ENCODE measurements around the gene ATXN2.
A peak's percentile ranks its signal among the peaks of the same experiment; 100 is the strongest.
"Not testable (repeated sequence)": the region's sequence is repeated elsewhere in the genome, so short reads cannot be mapped to it uniquely, and the experiment has no call there.

ATXN2 gene

DNA sequence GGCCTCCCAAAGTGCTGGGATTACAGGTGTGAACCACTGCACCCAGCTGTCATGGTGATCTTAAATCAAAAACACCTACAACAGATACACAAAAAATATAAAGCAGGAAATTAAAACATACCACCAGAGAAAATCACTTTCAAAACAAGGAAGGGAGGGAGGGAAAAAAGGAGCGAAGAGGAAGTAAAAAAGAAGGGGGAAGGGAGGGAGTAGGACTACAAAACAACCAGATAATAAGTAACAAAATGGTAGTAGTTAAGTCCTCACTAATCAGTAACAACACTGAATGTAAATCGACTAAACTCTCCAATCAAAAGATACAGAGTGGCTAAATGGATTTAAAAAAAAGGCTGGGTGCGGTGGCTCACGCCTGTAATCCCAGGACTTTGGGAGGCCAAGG, 104.4 kb downstream of the ATXN2 start:
- no peak for DNase-seq (ENCODE audit: low spot score)

DNA sequence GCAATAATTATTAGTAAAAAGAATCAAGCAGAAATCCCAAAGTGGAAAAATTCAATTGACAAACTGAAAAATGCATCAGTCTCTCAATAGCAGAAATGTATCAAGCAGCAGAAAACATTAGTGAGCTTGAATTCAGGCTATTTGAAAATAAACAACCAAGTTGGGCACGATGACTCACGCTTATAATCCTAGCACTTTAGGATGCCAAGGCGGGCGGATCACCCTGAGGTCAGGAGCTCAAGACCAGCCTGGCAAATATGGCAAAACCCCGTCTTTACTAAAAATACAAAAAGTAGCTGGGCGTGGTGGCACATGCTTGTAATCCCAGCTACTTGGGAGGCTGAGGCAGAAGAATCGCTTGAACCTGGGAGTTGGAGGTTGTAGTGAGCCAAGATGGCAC, 106.1 kb downstream of the ATXN2 start:
- DNase-seq (ENCODE audit: low spot score), result not testable (repeated sequence)

DNA sequence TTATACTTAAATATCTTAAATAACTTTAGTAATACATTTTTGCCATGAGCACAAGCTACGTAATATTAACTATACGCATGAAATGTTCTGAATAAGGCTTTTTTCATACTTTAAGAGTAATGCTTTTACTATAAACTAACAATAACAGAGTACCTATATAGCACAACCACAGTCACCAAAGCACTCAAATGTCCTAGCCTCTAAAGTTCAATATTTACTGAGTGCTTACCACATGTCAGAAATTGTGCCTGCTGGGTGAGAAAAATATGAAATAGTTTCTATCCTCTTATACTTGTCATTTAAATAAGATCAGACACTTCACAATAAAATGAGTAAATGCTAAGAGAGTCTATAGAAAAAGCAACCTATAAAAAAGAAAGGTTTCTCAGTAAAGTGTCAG, 110.3 kb downstream of the ATXN2 start:
- no peak for DNase-seq (ENCODE audit: low spot score)

DNA sequence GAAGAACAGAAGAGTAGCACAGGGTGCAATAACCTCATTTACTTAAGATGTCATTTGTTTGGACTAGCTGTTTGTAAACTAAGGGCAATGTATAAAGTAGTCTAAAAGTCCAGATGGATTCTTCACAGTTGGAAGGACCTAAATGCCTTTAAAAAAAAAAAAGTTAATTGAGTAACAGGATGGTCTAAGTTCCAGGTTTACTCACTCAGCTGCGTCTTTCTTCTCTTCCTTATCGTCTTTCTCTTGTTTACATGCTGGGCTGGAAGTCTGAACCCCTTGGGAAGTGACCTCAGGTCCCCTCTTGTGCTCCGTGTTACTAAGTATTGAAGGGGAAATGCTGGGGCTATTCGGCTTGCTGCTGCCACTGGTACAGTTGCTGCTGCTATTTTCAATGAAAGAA, 110.8 kb downstream of the ATXN2 start:
- no peak for DNase-seq (ENCODE audit: low spot score)

DNA sequence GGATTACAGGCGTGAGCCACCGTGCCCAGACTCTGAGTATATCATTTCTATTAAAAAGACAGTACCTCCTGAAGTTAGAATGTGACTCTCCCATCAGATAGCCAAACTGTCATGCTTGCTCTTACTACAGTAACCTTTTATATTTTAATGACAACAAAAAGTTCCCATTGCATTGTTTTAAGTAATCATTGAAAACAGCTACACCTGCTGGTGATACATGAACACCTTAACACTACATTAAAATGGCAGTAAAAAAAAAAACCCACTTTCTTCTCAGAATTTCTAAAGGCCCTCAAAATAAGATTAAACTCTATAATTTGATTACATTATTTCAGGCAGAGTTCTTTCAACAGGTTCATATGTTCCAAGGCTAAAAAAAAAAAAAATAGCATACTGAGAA, 116.7 kb downstream of the ATXN2 start:
- DNase-seq (ENCODE audit: low spot score), result no peak

DNA sequence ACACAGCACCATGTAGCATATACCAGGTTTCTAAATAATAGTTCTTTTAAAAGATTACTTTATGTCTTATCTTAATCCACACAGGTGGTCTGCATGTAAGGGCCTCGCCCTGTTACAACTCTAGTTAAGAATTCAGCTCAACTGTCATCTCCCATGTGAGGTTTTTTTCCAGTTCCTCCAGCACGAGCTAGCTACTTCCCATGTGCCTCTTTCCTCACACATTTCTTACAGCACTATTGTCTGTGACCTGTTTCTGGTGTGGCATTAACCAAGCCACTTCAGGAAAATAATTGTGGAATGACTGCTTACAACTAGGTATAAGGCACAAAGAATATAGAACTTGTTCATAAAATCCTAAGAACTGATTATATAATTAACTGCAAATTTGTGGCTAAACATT, 127.9 kb downstream of the ATXN2 start:
- DNase-seq (ENCODE audit: low spot score), result no peak

DNA sequence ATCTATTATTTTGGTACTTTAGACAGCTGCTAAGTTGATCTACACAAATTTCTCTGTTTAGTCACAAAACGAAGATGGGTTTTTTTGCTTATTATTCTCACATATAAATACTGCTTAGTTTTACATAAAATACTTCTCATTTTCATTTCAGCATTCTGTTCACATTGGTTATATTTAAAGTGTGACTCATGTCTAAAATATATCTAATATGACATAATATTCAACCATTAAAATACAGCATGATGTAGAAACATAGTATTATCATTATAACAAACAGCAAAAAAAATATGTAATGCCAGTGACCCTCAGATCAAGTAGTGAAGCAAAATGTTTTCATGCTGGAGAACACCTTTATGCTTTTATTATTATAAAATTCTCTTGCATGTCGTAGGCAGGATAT, 129.7 kb downstream of the ATXN2 start:
- no peak for DNase-seq (ENCODE audit: low spot score)

DNA sequence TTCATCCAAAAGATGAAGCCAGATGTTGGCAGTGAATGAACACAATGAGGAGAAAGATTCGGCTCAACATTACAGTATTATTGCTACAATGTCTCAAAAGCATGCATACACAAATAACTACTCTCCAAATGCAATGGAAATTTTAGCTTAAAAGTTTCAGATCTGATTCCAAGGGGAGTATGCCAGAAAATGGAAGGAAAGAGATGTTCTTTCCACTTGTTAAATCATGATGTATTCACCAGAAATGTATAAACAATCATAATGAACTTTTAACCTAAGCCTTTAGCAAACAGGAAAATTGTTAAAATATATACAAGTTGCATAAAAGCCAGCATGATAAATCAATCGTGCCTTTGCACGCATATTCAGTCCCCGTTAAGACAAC, 131.3 kb downstream of the ATXN2 start:
- no peak for DNase-seq (ENCODE audit: low spot score)

DNA sequence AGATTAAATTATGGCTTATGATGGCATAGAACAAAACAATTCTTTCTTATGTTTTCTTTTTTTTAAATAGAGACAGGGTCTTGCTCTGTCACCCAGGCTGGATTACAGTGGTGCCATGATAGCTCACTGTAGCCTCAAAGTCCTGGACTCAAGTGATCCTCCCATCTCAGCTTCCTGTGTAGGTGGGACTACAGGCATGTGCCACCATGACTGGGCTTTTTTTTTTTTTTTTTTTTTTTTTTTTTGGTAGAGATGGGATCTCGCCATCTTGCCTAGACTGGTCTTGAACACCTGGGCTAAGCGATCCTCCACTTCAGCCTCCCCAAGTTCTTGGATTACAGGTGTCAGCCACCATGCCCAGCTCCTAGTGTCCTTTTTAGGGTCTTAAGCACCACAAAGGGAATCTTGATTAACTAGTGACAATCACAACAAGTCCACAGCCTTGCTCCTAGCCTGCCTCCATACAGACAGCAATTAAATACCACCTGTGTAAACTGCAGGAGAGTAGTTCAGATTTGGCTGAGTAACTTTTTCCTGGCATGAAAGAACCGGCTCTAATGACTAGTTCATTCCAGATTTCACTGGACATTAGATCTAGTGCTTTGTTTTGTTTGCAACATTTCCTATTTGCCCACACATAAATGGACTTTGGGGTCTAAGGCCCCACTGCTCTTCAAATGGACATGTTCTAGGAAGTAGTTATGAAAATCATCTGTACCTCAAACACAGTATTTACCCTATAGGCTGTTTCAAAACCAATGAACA, 131.8 kb downstream of the ATXN2 start:
- DNase-seq (ENCODE audit: low spot score), result no peak

DNA sequence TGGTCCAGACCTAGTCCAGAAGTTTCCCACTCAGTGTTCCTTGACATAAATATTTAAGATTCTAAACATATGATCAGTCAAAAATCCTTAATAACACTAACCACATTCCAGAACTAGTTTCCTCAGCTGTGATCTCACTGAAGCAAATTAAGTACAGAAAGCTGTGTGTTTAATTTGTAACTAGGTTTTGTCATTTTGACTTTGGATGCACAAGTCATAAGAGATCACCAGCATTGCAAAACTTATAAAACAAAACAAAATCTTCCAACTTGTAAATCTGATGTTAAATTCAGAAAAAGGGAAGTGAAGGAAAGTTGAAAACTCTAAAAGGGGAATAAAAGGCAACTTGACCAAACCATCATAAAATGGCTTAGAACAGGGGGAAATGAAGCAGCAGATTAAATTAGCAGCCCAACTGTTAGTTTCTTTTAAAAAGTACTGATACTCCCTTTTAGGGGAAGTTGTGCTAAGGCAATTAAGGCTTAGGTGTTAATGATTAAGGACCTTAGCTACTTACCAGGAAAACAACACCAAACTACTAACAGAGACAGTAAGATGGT, 136.8 kb downstream of the ATXN2 start:
- no peak for DNase-seq (ENCODE audit: low spot score)

DNA sequence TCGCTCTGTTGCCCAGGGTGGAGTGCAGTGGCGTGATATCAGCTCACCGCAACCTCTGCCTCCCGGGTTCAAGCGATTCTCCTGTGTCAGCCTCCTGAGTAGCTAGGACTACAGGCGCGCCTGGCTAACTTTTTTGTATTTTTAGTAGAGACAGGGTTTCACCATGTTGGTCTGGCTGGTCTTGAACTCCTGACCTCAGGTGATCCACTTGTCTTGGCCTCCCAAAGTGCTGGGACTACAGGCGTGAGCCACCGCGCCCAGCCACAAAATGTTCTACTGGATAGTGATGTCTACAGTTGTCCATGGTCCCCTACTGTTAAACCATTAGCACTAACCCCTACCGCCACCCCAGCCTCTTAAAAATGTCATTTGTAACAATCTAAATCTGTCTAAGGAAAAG, 139.0 kb downstream of the ATXN2 start:
- not testable (repeated sequence) for DNase-seq (ENCODE audit: low spot score)

DNA sequence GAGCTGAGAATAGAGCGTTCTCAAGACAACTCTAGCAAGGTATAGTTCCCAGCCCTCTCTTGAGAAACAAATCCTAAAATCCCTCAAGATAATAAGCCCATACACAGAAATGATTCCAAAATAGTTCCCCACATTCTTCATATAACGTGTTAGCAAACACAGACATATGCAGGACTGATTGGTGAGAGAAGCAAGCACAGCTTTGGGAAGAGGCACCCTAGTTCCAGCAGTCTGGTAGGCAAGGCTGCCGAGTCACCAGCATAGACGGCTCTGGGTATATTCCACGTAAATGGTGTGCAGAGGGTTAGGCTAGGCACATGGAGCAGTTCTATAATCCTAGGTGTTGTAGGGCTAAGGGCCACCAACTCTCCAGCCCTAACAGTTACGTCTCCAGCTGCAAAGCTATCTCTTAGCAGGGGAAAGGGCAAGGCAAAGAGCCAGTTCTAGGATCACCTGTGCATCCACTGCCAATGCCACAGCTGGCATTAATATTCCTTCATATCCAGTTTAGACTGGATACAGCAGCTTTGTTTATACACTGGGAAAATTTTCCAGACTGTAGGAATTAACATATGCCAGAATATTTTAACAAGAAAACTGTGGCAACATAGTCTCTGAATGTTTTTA, 140.5 kb downstream of the ATXN2 start:
- DNase-seq (ENCODE audit: low spot score), result no peak

DNA sequence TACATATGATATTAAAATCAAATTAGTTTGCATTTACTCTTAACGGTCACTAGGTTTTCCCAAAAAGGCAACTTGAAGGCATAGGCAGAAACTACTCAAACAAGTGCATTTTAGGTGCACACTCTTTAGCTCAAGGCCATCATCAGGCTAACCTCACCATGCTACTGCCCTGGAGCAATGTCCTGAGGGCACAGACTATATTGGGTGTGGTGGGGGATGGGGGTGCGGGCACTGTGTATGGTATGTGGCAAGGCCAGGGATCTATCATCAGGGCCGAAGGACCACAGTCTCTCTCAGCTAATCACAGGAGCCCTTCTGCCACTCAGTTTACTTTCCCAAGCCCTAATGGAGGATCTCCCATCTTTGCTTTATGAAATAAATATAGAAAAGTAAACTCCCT, 141.5 kb downstream of the ATXN2 start:
- no peak for DNase-seq (ENCODE audit: low spot score)

DNA sequence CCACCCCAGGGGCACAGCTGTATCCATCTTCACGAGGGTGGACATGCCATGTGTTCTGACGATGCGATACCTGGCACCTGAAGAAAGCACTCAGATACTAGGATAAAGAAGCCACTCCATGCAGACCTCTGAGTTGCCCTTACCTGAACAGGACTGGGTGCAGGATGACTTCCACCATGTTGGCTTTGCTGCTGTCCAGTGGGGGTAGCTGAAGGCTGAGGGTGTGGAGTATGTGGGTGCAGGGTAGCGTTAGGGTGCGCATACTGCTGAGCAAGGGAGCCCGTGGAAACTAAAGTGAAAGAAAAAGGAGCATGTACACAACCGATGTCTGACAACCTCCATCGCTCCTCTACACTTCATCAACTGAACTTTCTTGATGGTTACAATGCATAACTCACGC, 142.0 kb downstream of the ATXN2 start:
- no peak for DNase-seq (ENCODE audit: low spot score)

DNA sequence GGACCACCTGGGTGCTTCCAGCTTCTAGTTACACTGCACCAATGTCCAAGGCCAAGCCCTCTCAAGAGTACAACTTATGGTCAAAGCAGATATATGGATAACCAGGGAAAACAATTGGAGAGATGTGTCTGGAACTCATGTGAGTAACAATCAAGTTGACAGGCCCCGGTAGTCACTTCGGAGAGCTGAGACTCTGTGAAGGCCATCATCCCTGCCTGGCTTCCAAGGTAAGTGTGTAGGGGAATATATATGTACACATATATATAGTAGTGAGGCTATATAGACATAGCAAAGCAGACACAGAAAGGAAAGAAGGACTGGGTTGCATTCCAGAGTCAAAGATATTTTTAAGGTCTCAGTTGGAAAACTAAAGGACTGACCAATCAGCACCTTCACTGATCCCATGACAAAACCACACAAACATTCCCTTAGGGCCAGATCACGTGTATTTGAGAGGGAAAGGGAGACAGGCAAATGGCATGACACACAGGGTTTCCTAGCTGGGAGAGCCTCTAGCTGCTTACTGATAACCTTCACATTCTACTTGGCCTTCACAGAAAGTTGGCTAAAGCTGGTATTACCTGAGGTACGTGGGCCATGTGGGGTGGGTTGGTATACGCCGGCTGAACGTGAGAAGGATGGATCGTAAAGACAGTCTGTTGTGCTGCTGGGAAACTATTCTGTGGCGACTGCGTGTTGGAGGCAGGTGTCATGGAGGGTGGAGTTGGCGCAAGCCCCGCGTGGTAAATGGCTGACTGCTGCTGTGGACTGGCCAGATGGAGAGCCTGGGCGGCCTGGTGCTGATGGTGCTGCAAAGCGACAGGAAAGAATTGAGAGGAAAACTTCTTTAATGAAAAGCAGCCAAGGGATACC, 143.4 kb downstream of the ATXN2 start:
- no peak for DNase-seq (ENCODE audit: low spot score)

DNA sequence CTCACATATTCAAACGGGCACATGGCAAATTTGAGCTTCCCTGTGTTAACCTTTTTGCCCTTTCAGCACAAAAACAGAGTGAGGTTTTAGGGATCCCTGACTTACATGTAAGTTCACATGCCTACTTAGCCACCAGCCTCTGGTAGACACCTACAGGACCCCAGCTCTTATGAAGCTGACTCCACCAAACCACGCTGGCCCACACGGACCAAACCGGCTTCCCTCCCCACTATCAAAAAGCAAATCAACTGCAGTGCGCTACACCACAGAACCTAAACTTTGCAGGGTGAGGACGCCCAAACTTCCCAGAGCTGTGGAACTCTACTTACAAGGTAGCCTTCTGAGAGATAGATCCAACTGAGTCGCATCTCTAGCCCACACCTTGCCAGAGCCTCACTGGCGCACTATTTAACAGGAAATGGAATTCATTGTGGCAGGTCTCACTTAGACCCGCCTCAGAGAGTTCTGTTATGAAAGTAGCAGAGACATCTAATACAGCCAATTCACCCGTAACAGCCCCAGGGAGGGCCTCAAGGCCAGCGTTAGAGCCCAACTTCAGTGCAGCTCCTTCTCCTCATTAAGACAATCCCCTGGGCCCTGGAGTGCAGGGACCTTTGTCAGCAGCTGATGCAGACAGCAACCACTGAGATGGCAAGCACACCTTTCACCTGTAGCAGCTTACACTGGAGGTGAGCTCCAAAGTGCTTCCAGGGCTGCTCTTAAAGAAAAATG, 144.2 kb downstream of the ATXN2 start:
- DNase-seq (ENCODE audit: low spot score), result no peak

DNA sequence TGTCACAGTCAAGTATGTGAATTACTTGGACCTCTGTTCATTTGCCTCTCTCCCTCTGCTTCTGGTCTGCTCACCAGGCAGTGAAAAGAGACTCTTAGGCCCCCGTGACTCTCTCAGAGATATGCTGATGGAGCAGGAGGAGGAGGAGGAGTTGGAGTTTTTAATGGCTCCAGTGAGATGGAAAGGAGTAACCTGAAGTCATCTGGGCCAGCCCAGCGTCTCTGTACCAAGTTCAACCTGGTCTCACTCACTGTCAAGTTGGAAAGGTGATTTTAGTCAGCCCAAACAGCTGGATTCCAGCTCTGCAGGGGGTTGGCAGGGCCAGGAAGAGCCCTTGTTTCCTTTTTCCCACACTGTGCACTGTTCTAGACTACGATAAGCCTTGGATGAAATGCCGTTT, 144.8 kb downstream of the ATXN2 start:
- no peak for DNase-seq (ENCODE audit: low spot score)

DNA sequence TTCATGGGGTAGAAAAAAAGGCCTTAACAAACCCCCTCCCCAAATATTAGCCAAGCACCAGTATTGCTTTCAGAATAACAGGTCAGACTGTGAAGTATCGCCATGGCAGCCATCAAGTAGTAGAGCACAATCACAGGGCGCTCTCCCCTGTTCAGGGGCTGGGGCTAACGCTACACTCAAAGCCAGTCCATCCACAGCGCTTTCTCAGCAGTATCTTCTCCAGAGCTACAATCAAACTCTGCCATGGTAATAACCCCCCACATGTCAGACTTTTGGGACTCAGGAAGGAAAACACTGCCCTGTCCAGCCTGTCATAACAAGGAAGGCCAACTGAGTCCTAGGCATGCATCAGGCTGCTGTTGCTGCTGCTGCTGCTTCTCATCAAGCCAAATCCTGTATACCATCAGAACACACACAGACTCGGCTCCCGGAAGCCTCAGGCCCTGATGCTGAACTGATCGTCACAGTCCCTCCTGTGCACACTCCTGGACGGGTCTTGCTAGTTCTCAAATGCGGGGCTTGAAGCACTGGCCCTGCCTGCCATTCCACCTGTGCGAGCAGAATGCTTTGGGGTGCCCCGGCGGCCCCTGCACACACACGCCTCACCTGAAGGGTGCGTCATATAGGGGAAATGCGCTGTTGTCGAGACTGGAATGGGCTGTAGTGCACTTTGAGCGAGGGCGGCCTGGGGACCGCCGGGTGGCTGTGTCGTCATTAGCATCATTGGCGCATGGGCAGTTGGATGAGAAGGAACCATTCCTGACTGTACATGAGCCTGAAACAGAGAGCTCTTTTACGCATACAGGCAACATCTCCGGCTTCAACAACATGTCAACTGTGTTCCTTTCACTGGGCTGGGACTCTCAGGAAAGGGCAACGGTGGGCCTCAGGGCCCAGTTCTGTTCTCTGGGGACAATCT, 145.8 kb downstream of the ATXN2 start:
- no peak for DNase-seq (ENCODE audit: low spot score)

DNA sequence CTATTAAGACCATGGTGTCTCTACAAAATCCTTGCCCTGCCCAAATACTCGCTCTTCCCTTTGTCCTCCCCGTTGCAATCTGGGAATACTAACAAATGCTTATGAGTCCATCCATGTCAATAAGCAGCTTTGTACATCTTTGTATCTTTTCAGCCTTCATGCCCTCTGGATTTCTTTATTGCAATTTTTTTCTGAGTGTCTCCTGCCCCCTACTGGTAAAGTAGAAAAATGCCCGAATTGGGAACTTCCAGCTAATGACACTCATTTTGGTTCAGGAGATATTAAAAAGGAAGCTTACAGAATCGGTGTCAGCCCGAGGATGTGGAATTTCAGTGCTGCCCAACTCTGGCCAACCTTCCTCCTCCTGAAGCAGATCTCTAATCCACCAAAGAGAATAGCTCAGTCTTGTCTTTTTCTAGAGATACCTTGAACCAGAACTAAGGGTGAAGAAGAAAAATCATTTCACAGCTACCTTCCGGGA, 147.4 kb downstream of the ATXN2 start:
- peak; percentile 83 for DNase-seq (ENCODE audit: low spot score)

DNA sequence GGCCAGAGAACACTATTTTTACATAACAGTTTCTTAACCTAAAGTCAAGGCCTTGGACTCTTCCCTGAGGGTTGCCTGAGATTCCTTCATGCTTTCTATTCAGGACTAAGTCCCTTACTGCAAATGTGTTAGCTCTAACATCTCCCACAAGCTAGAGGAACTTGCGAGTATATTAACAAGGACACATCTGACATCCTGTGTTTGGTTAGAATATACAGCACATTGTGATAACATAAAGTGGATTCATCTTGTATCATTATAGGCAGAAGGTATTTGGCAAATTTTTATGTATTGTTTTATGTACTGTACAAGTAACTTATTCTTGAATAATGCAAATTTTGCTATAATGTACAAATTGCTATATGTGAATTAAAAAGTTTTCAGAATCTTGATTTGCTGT, 147.9 kb downstream of the ATXN2 start:
- DNase-seq (ENCODE audit: low spot score), result no peak

DNA sequence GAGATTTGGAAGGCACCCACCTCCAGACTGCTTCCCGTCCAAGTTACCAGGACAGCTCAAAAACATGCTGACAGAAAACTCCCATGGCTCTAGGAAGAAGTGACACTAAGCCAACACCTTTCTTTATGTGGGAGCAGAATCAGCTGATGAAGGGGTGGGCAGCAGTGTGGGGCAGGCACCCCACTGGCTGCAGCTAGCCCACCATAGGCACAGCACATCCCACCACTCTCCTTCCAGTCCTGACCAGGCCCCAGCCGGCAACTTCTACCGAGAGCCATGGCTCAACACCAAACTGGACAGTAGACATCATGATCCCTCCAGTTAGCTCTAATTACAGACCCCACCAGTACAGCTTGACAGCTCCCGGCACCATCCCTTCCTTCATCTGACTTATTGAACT, 148.4 kb downstream of the ATXN2 start:
- no peak for DNase-seq (ENCODE audit: low spot score)

All from hematopoietic multipotent progenitor cell treated with erythropoietin and hydrocortisone succinate and interleukin-3 and kit ligand, for 15 days (in vitro differentiated cells).